GM12878 (cell line): ENCODE data around the gene HMMR. TPM values are rescaled to one million over a fixed set of nuclear protein-coding genes. Genes with fewer than 3 reads are reported as not detected.

Source experiments
- ATAC-seq: fragments of 200-7000 bp; cut with Tn5 transposase; 3 replicates; pipeline ENCODE4 v1.9.1; 2020; ENCODE audit warnings: mild to moderate bottlenecking, moderate library complexity
- BruUV-seq: library from RNA; stranded (reverse); fragments of 400-500 nt; replicated peaks from 2 replicates; lab custom pipeline; 2021; lab: Mats Ljungman, UMichigan
- CTCF ChIA-PET: fragments of 300-600 bp; sonication (Branson Sonifier 250); formaldehyde crosslinking; extraction: SDS; loops from one replicate; lab custom pipeline; 2021; ENCODE audit warnings: inconsistent platforms; lab: Yijun Ruan, JAX
- POLR2A ChIA-PET: fragments of 350-600 bp; formaldehyde crosslinking; extraction: SDS; loops from one replicate; lab custom pipeline; 2021; ENCODE audit warnings: inconsistent platforms; lab: Charles Lee
- RAD21 ChIA-PET: fragments of 300-600 bp; sonication (Branson Sonifier 250); formaldehyde crosslinking; loops from one replicate; lab custom pipeline; 2023; ENCODE audit warnings: antibody characterized with exemption; ENCODE audit not compliant: unreplicated experiment; lab: Charles Lee
- SMC1A ChIA-PET: fragments of 300-600 bp; sonication (Branson Sonifier 250); formaldehyde crosslinking; loops from one replicate; lab custom pipeline; 2023; ENCODE audit not compliant: unreplicated experiment, uncharacterized antibody; lab: Charles Lee
- DNase-seq: peaks from one replicate; pipeline ENCODE4 v3.0.0-alpha.2; 2011; ENCODE audit warnings: low read depth, low spot score
- FAIRE-seq: peaks from 3 replicates; lab custom pipeline; 2011; peaks lifted over from hg19 to GRCh38; lab: Jason Lieb, UNC
- H2AFZ ChIP-seq: 2 replicates; pipeline ENCODE4 v1.6.0; 2011; ENCODE audit warnings: low read depth, low read length, control low read depth; ENCODE audit not compliant: control insufficient read depth
- H3K27ac ChIP-seq: 2 replicates; pipeline ENCODE4 v1.5.1; 2011; ENCODE audit warnings: control low read depth; ENCODE audit not compliant: control insufficient read depth, insufficient read depth
- H3K27me3 ChIP-seq, 2 experiments: replicated peaks in 1 of 2; 2 replicates each; pipeline versions ENCODE4 v1.6.0 to v1.6.1; 2011; ENCODE audit warnings: low read length in 1 of 2; ENCODE audit not compliant: control insufficient read depth in 2 of 2, insufficient read depth in 2 of 2
- H3K36me3 ChIP-seq, 2 experiments: 2 replicates each; pipeline ENCODE4 v1.5.1; 2011; ENCODE audit warnings: low read length in 1 of 2; ENCODE audit not compliant: control insufficient read depth in 2 of 2, insufficient read depth in 2 of 2
- H3K4me1 ChIP-seq: 2 replicates; pipeline ENCODE4 v1.6.1; 2011; ENCODE audit warnings: mild to moderate bottlenecking, low read length, moderate library complexity, mixed read lengths; ENCODE audit not compliant: control insufficient read depth, insufficient read depth
- H3K4me2 ChIP-seq: 2 replicates; pipeline ENCODE4 v1.6.0; 2011; ENCODE audit warnings: control low read depth; ENCODE audit not compliant: control insufficient read depth, insufficient read depth
- H3K4me3 ChIP-seq: fragments of 200-600 bp; sonication (generic); 2 replicates; pipeline ENCODE4 v1.5.1; 2016
- H3K79me2 ChIP-seq: 2 replicates; pipeline ENCODE4 v1.6.0; 2011; ENCODE audit warnings: low read length; ENCODE audit not compliant: control insufficient read depth, insufficient read depth
- H3K9ac ChIP-seq: 2 replicates; pipeline ENCODE4 v1.8.0; 2011; ENCODE audit warnings: low read length, control low read depth, mixed read lengths; ENCODE audit not compliant: control insufficient read depth, insufficient read depth
- H3K9me3 ChIP-seq: replicated peaks from 3 replicates; pipeline ENCODE4 v1.5.1; 2011; ENCODE audit warnings: mild to moderate bottlenecking, low read length; ENCODE audit not compliant: control insufficient read depth, insufficient read depth
- H4K20me1 ChIP-seq: 2 replicates; pipeline ENCODE4 v1.6.0; 2011; ENCODE audit not compliant: control insufficient read depth, insufficient read depth
- BACH1 ChIP-seq: fragments of 450-650 bp; IDR thresholded peaks from 2 replicates; pipeline ENCODE4 v1.6.1; 2017; ENCODE audit warnings: mild to moderate bottlenecking, borderline replicate concordance
- CHD2 ChIP-seq: IDR thresholded peaks from 2 replicates; pipeline ENCODE4 v1.6.1; 2011; ENCODE audit warnings: low read depth, low read length, improper control_type of control experiment, borderline replicate concordance
- ESRRA ChIP-seq: IDR thresholded peaks from 2 replicates; pipeline ENCODE4 v1.6.1; 2012; ENCODE audit warnings: mild to moderate bottlenecking, low read length, improper control_type of control experiment
- JUND ChIP-seq: IDR thresholded peaks from 2 replicates; pipeline ENCODE4 v1.6.1; 2012; ENCODE audit warnings: low read depth, mild to moderate bottlenecking, low read length, improper control_type of control experiment, moderate library complexity
- LARP7 ChIP-seq: fragments of 450-650 bp; IDR thresholded peaks from 2 replicates; pipeline ENCODE4 v1.6.1; 2017; ENCODE audit warnings: mild to moderate bottlenecking
- MEF2B ChIP-seq: fragments of 450-650 bp; IDR thresholded peaks from 2 replicates; pipeline ENCODE4 v1.6.1; 2018; ENCODE audit warnings: mild to moderate bottlenecking, moderate library complexity; ENCODE audit not compliant: partially characterized antibody, poor library complexity, severe bottlenecking
- MTA2 ChIP-seq: fragments of 450-650 bp; IDR thresholded peaks from 2 replicates; pipeline ENCODE4 v1.6.1; 2016; ENCODE audit warnings: low read depth, mild to moderate bottlenecking, moderate library complexity
- NBN ChIP-seq: fragments of 450-650 bp; IDR thresholded peaks from 2 replicates; pipeline ENCODE4 v1.6.1; 2016
- PAX5 ChIP-seq: IDR thresholded peaks from 2 replicates; pipeline ENCODE4 v1.6.1; 2011; ENCODE audit warnings: low read depth, low read length, borderline replicate concordance
- POLR2A ChIP-seq: IDR thresholded peaks from 2 replicates; pipeline ENCODE4 v1.6.1; 2011; ENCODE audit warnings: low read depth, mild to moderate bottlenecking, low read length
- RUNX3 ChIP-seq: IDR thresholded peaks from 2 replicates; pipeline ENCODE4 v1.6.1; 2012; ENCODE audit warnings: low read length, inconsistent platforms
- STAT1 ChIP-seq: fragments of 450-650 bp; conservative IDR thresholded peaks from 2 replicates; pipeline ENCODE4 v1.6.1; 2014; ENCODE audit warnings: antibody characterized with exemption, mild to moderate bottlenecking
- TARDBP ChIP-seq: IDR thresholded peaks from 2 replicates; pipeline ENCODE4 v1.6.1; 2016; ENCODE audit warnings: borderline replicate concordance
- ZNF217 ChIP-seq: fragments of 450-650 bp; IDR thresholded peaks from 2 replicates; pipeline ENCODE4 v1.6.1; 2017; ENCODE audit warnings: antibody characterized with exemption, mild to moderate bottlenecking
- in situ Hi-C: fragments of 300-500 bp; cut with MboI; formaldehyde crosslinking; loops from 9 replicates; pipeline ENCODE4 v1.14.3; 2018; ENCODE audit warnings: mixed read lengths
- intact Hi-C: fragments of 100-400 bp; cut with micrococcal nuclease; formaldehyde crosslinking; loops from one replicate; pipeline ENCODE4 v1.14.2; 2022; ENCODE audit not compliant: unreplicated experiment
- polyA plus RNA-seq, 11 experiments: library from polyadenylated mRNA; depleted of rRNA in 4 of 11; unstranded in 6 of 11; stranded (reverse) in 5 of 11; fragments of >200 nt; fragmentation: Nextera tagmentation in 4 of 11; fragmentation: Illumina TruSeq in 1 of 11; extraction: Ambion mirVana in 4 of 11; extraction: Trizol in 1 of 11; gene quantifications; 1 replicate in 1 of 11; 2 replicates in 10 of 11; pipeline versions ENCODE4 v1.2.1 to v1.2.3, GENCODE V29; 2011 to 2016; ENCODE audit warnings: inconsistent platforms in 2 of 11, missing spikeins in 2 of 11, low read depth in 1 of 11
- total RNA-seq, 4 experiments: library from RNA; depleted of rRNA in 3 of 4; stranded (reverse); fragments of >200 nt in 3 of 4; fragmentation: Illumina TruSeq in 1 of 4; extraction: Trizol in 1 of 4; gene quantifications; 2 replicates each; pipeline versions ENCODE4 v1.2.1 to v1.2.3, GENCODE V29; 2013 to 2021
- TF ChIP-seq, protein P1 (sequence below): fragments of 450-650 bp; IDR thresholded peaks from 2 replicates; pipeline ENCODE4 v1.6.1; 2017; ENCODE audit warnings: mild to moderate bottlenecking, low read depth, inconsistent platforms; ENCODE audit not compliant: poor library complexity, severe bottlenecking
- TF ChIP-seq, protein P2 (sequence below): fragments of 450-650 bp; IDR thresholded peaks from 2 replicates; pipeline ENCODE4 v1.6.1; 2017; ENCODE audit warnings: mild to moderate bottlenecking, moderate library complexity
- TF ChIP-seq, protein P3 (sequence below): fragments of 450-650 bp; IDR thresholded peaks from 2 replicates; pipeline ENCODE4 v1.6.1; 2017; ENCODE audit warnings: antibody characterized with exemption, mild to moderate bottlenecking, moderate library complexity

Gene HMMR
- total and polyA plus RNA-seq, 10 of the 15 experiments (the other 5 are each of a cell fraction or from before 2014, with no cell fraction given) = 44.1 to 122 (median 64.2) TPM

DNA sequence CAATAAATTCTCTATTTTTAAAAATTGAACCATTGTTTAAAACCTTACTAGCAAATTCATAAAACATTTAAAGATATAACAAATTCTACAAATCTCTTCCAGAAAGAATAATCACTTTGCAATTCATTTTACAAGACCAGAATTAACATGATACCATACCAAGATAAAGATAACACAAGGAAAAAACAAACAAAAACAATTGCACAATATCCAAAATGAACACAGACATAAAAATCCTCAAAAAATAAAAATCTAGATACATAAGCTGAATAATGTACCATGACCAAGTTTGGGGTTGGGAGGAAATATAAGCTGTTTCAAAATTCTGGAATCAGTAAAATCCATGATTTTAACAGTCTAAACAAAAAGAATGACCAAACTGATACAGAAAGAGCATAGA lies 11.9 kb upstream of the HMMR start:
- Histone ChIP-seq H3K9ac (no peak overlapping the region), H3K4me3 (no peak overlapping the region), H3K79me2 (no peaks in the 10 kb centered on the region; the same call in 1 of the 2 replicates), H3K36me3 (peaks cover 0 to 26% of the 10 kb centered on the region in 2 experiments; a peak in 3 of 4 replicates), H3K9me3 (no peaks in the 10 kb centered on the region; the same call in 2 of the 3 replicates), H3K4me1 (no peaks in the 10 kb centered on the region), H4K20me1 (no peaks in the 10 kb centered on the region), H3K27me3 (no peaks in the 10 kb centered on the region), H2AFZ (no peak overlapping the region), H3K4me2 (no peak overlapping the region), H3K27ac (no peak overlapping the region)
- no peak for DNase-seq
- CTCF ChIA-PET = interaction anchor here (1.5 kb wide), 1 partner anchor 10 kb away, joined by 7 read pairs; no protein-coding TSS in a partner anchor
- intact Hi-C loops = no loop called here
- no peak for ATAC-seq
- RAD21 ChIA-PET = no interaction called here
- FAIRE-seq = no peak
- POLR2A ChIA-PET = interaction anchor here (1.0 to 2.0 kb wide), 3 partner anchors 9 to 12 kb away, joined by 6 to 10 read pairs (median 6); partner anchors contain the start of genes CCNG1, HMMR and NUDCD2
- SMC1A ChIA-PET = interaction anchor here (3.1 kb wide), 1 partner anchor 11 kb away, joined by 15 read pairs; the partner anchor contains the start of genes HMMR and NUDCD2
- BruUV-seq = no TSS peak
- in situ Hi-C loops = no loop called here
- no peak for TF ChIP-seq PAX5
- no peak for TF ChIP-seq NBN
- no peak for TF ChIP-seq CHD2
- no peak for TF ChIP-seq POLR2A
- TF ChIP-seq, protein P1, sequence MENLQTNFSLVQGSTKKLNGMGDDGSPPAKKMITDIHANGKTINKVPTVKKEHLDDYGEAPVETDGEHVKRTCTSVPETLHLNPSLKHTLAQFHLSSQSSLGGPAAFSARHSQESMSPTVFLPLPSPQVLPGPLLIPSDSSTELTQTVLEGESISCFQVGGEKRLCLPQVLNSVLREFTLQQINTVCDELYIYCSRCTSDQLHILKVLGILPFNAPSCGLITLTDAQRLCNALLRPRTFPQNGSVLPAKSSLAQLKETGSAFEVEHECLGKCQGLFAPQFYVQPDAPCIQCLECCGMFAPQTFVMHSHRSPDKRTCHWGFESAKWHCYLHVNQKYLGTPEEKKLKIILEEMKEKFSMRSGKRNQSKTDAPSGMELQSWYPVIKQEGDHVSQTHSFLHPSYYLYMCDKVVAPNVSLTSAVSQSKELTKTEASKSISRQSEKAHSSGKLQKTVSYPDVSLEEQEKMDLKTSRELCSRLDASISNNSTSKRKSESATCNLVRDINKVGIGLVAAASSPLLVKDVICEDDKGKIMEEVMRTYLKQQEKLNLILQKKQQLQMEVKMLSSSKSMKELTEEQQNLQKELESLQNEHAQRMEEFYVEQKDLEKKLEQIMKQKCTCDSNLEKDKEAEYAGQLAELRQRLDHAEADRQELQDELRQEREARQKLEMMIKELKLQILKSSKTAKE = no peak
- TF ChIP-seq BACH1 = no peak
- TF ChIP-seq ESRRA = no peak
- no peak for TF ChIP-seq ZNF217
- TF ChIP-seq STAT1 = no peak
- TF ChIP-seq JUND = no peak
- TF ChIP-seq MEF2B = no peak
- no peak for TF ChIP-seq LARP7
- no peak for TF ChIP-seq TARDBP
- TF ChIP-seq RUNX3 = no peak
- TF ChIP-seq MTA2 = no peak
- TF ChIP-seq, protein P2, sequence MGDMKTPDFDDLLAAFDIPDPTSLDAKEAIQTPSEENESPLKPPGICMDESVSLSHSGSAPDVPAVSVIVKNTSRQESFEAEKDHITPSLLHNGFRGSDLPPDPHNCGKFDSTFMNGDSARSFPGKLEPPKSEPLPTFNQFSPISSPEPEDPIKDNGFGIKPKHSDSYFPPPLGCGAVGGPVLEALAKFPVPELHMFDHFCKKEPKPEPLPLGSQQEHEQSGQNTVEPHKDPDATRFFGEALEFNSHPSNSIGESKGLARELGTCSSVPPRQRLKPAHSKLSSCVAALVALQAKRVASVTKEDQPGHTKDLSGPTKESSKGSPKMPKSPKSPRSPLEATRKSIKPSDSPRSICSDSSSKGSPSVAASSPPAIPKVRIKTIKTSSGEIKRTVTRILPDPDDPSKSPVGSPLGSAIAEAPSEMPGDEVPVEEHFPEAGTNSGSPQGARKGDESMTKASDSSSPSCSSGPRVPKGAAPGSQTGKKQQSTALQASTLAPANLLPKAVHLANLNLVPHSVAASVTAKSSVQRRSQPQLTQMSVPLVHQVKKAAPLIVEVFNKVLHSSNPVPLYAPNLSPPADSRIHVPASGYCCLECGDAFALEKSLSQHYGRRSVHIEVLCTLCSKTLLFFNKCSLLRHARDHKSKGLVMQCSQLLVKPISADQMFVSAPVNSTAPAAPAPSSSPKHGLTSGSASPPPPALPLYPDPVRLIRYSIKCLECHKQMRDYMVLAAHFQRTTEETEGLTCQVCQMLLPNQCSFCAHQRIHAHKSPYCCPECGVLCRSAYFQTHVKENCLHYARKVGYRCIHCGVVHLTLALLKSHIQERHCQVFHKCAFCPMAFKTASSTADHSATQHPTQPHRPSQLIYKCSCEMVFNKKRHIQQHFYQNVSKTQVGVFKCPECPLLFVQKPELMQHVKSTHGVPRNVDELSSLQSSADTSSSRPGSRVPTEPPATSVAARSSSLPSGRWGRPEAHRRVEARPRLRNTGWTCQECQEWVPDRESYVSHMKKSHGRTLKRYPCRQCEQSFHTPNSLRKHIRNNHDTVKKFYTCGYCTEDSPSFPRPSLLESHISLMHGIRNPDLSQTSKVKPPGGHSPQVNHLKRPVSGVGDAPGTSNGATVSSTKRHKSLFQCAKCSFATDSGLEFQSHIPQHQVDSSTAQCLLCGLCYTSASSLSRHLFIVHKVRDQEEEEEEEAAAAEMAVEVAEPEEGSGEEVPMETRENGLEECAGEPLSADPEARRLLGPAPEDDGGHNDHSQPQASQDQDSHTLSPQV = no peak
- TF ChIP-seq, protein P3, sequence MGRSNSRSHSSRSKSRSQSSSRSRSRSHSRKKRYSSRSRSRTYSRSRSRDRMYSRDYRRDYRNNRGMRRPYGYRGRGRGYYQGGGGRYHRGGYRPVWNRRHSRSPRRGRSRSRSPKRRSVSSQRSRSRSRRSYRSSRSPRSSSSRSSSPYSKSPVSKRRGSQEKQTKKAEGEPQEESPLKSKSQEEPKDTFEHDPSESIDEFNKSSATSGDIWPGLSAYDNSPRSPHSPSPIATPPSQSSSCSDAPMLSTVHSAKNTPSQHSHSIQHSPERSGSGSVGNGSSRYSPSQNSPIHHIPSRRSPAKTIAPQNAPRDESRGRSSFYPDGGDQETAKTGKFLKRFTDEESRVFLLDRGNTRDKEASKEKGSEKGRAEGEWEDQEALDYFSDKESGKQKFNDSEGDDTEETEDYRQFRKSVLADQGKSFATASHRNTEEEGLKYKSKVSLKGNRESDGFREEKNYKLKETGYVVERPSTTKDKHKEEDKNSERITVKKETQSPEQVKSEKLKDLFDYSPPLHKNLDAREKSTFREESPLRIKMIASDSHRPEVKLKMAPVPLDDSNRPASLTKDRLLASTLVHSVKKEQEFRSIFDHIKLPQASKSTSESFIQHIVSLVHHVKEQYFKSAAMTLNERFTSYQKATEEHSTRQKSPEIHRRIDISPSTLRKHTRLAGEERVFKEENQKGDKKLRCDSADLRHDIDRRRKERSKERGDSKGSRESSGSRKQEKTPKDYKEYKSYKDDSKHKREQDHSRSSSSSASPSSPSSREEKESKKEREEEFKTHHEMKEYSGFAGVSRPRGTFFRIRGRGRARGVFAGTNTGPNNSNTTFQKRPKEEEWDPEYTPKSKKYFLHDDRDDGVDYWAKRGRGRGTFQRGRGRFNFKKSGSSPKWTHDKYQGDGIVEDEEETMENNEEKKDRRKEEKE = no peak
